Esophagus (tissue), 2 donors: ENCODE data around the gene ZNF165. TPM values are rescaled to one million over a fixed set of nuclear protein-coding genes. Genes with fewer than 3 reads are reported as not detected.
"Not testable (repeated sequence)": the region's sequence is repeated elsewhere in the genome, so short reads cannot be mapped to it uniquely, and the experiment has no call there.

Experiments
- H3K27ac ChIP-seq, 2 donors: one replicate each; pipeline ENCODE4 v1.5.1; 2013; ENCODE audit warnings: low read depth in 2 of 2, mild to moderate bottlenecking in 2 of 2, inconsistent platforms in 1 of 2, low read length in 1 of 2, moderate library complexity in 1 of 2
- H3K27me3 ChIP-seq, 2 donors: one replicate each; pipeline ENCODE4 v1.6.1; 2013; ENCODE audit warnings: low read length in 2 of 2, control low read depth in 1 of 2, mild to moderate bottlenecking in 1 of 2; ENCODE audit not compliant: insufficient read depth in 2 of 2, control insufficient read depth in 1 of 2
- H3K36me3 ChIP-seq, 2 donors: one replicate each; pipeline ENCODE4 v1.6.1; 2013; ENCODE audit warnings: low read length in 1 of 2; ENCODE audit not compliant: control insufficient read depth in 2 of 2, insufficient read depth in 2 of 2
- H3K4me1 ChIP-seq, 2 donors: one replicate each; pipeline ENCODE4 v1.6.1; 2013; ENCODE audit warnings: low read length in 1 of 2; ENCODE audit not compliant: control insufficient read depth in 2 of 2, insufficient read depth in 2 of 2
- H3K4me3 ChIP-seq, 2 donors: one replicate each; pipeline ENCODE4 v1.5.1; 2013; ENCODE audit warnings: low read length in 2 of 2, mild to moderate bottlenecking in 2 of 2, low read depth in 1 of 2, moderate library complexity in 1 of 2
- H3K9me3 ChIP-seq, 2 donors: one replicate each; pipeline ENCODE4 v1.6.1; 2013; ENCODE audit warnings: mild to moderate bottlenecking in 2 of 2, low read depth in 1 of 2, low read length in 1 of 2, moderate library complexity in 1 of 2; ENCODE audit not compliant: control insufficient read depth in 2 of 2, insufficient read depth in 1 of 2
- WGBS, 2 donors: extraction: QIAGEN DNeasy Blood & Tissue Kit; methylation state at CpG; one replicate each; pipeline ENCODE4 v1.1.7; 2013; 5-methylcytosine and 5-hydroxymethylcytosine counted together
- polyA plus RNA-seq, 2 donors: library from polyadenylated mRNA; stranded (reverse); fragments of 200-250 nt; gene quantifications; one replicate each; pipeline ENCODE4 v1.2.3, GENCODE V29; 2013
- donor health status: healthy with polysubstance abuse.
- donor health status: Bipolar disorder and iron deficiency.

ZNF165 gene
- polyA plus RNA-seq, 2 donors, result 1.8 to 3.0 TPM

DNA sequence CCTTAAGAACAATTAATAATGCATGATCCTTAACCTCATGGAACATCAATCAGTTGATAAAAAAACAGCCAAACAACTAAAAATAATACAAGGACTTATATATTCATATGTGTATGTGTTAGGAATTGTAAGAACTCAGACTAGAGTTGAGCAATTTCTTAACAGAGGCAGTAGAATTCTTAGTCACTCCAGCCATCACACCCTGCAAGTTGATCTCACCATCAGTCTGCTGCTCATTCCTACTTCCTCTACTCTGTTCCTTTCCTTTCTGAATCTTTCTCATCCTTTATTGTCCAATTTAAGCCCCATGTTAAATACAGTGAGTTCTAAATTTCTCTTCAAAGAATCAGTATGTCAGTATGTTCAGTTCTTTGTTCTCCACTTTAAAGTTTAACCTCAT, 2.6 kb downstream of the ZNF165 start:
- Histone ChIP-seq H3K4me1 (peaks cover 0 to 2% of the 10 kb centered on the region in 2 donors), H3K27ac (no peak overlapping the region), H3K4me3 (no peak overlapping the region), H3K9me3 (no peaks in the 10 kb centered on the region), H3K36me3 (peaks cover 0 to 3% of the 10 kb centered on the region in 2 donors), H3K27me3 (no peaks in the 10 kb centered on the region)

GRCh38 chr6:28089054-28089453, 8.7 kb downstream of the ZNF165 start:
- WGBS, 2 donors, result 97 to 98% methylated on average over 5 of the region's 5 CpGs
- Histone ChIP-seq H3K4me1 (no peaks in the 10 kb centered on the region), H3K27ac (no peak overlapping the region), H3K4me3 (no peak overlapping the region), H3K27me3 (peaks cover 0 to 2% of the 10 kb centered on the region in 2 donors), H3K9me3 (peaks cover 3 to 4% of the 10 kb centered on the region in 2 donors), H3K36me3 (peaks cover 0 to 3% of the 10 kb centered on the region in 2 donors)

- Histone ChIP-seq H3K27me3 (peaks cover 0 to 2% of the 10 kb centered on the region in 2 donors), H3K27ac (no peak overlapping the region), H3K36me3 (no peaks in the 10 kb centered on the region), H3K4me1 (no peaks in the 10 kb centered on the region), H3K4me3 (peak overlapping the region; percentile 2 to 23), H3K9me3 (peaks cover 3 to 4% of the 10 kb centered on the region in 2 donors)
- WGBS, 2 donors, result 34% methylated on average over 32 to 33 of the region's 33 CpGs
Measured at GRCh38 chr6:28090917-28091586, 10.7 kb downstream of the ZNF165 start.

DNA sequence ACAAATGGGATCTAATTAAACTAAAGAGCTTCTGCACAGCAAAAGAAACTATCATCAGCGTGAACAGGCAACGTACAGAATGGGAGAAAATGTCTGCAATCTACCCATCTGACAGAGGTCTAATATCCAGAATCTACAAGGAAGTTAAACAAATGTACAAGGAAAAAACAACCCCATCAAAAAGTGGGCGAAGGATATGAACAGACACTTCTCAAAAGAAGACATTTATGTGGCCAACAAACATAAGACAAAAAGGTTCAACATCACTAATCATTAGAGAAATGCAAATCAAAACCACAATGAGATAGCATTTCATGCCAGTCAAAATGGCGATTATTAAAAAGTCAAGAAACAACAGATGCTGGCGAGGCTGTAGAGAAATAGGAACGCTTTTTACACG, 21.9 kb downstream of the ZNF165 start:
- not testable (repeated sequence) for H3K4me3 ChIP-seq, H3K27me3 ChIP-seq, H3K36me3 ChIP-seq, H3K9me3 ChIP-seq, H3K27ac ChIP-seq, H3K4me1 ChIP-seq
- 81 to 82% methylated on average over 7 of the region's 7 CpGs for WGBS, 2 donors

GRCh38 chr6:28102699-28103098, 22.3 kb downstream of the ZNF165 start:
- H3K27ac ChIP-seq, H3K36me3 ChIP-seq, H3K27me3 ChIP-seq, H3K9me3 ChIP-seq, H3K4me1 ChIP-seq, H3K4me3 ChIP-seq: not testable (repeated sequence)

GRCh38 chr6:28104392-28105244, 24.2 kb downstream of the ZNF165 start:
- Histone ChIP-seq H3K4me3 (peak overlapping the region; percentile 77 to 89), H3K9me3 (no peaks in the 10 kb centered on the region), H3K4me1 (no peaks in the 10 kb centered on the region), H3K27ac (peak overlapping the region; percentile 81 to 92), H3K36me3 (no peaks in the 10 kb centered on the region), H3K27me3 (no peaks in the 10 kb centered on the region)
- 1% methylated on average over 54 of the region's 54 CpGs for WGBS, 2 donors

DNA sequence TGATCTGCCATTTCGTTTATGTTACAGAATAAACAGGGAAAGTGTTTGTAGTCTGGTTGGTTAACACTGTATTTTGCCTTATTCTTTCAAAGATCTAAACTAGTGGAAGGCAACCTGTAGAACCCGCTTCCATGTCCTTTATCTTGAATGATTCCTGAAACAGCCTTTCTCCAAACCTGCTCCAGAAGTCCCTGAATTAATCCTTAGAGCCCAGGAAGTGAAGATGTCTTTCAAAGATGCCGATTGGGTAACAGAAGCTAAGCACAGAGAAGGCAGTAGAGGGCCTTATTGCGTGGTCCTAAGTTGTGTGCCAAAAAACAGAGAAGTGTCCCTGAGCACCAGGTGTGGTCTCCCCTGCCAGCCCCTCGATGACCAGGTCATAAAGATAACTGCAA, 24.9 kb downstream of the ZNF165 start:
- Histone ChIP-seq H3K4me1 (no peaks in the 10 kb centered on the region), H3K4me3 (peak overlapping the region; percentile 77 to 89), H3K9me3 (no peaks in the 10 kb centered on the region), H3K27ac (peak overlapping the region in 1 of 2 donors; percentile 92), H3K36me3 (no peaks in the 10 kb centered on the region), H3K27me3 (no peaks in the 10 kb centered on the region)
- 26% methylated on average over 5 of the region's 5 CpGs for WGBS, 2 donors

GRCh38 chr6:28107506-28107905, 27.1 kb downstream of the ZNF165 start:
- no peaks in the 10 kb centered on the region for H3K4me1 ChIP-seq
- no peak overlapping the region for H3K4me3 ChIP-seq
- no peaks in the 10 kb centered on the region for H3K27me3 ChIP-seq
- no peaks in the 10 kb centered on the region for H3K9me3 ChIP-seq
- H3K27ac ChIP-seq, result no peak overlapping the region
- 82 to 83% methylated on average over 3 of the region's 3 CpGs for WGBS, 2 donors
- H3K36me3 ChIP-seq, result no peaks in the 10 kb centered on the region

GRCh38 chr6:28111964-28112363, 31.6 kb downstream of the ZNF165 start:
- no peak overlapping the region for H3K4me3 ChIP-seq
- H3K27me3 ChIP-seq, result no peaks in the 10 kb centered on the region
- H3K4me1 ChIP-seq, result no peaks in the 10 kb centered on the region
- no peaks in the 10 kb centered on the region for H3K9me3 ChIP-seq
- H3K36me3 ChIP-seq, result no peaks in the 10 kb centered on the region
- WGBS, 2 donors, result 77 to 92% methylated on average over 3 of the region's 3 CpGs
- H3K27ac ChIP-seq, result no peak overlapping the region

DNA sequence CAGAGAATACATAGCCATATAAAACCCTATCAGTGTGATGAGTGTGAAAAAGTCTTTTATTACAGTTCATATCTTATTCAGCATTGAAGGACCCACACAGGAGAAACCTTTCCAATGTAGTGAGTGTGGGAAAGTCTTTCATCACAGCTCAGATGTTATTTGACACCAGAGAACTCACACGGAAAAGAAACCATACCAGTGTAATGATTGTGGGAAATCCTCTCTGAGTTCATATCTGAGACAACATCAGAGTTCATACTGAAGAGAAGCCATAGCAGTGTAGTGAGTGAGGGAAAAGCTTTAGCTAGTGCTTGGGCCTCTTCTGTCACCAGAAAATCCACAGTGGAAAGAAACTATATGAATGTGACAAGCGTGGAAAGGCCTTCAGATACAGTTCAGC, 35.4 kb downstream of the ZNF165 start:
- WGBS, 2 donors, result 76 to 80% methylated on average over 2 of the region's 2 CpGs
- H3K9me3 ChIP-seq, result no peaks in the 10 kb centered on the region
- H3K27ac ChIP-seq, result no peak overlapping the region
- no peak overlapping the region for H3K4me3 ChIP-seq
- no peaks in the 10 kb centered on the region for H3K4me1 ChIP-seq
- no peaks in the 10 kb centered on the region for H3K27me3 ChIP-seq
- no peaks in the 10 kb centered on the region for H3K36me3 ChIP-seq
